ENCODE measurements around the gene TOLLIP.

The TOLLIP gene

GRCh38 chr11:1317993-1318392 is 8.6 kb upstream of the TOLLIP start:
- DNase-seq (ENCODE audit: low read depth): no peak

GRCh38 chr11:1317432-1317831 is 8.0 kb upstream of the TOLLIP start:
- TF ChIP-seq MAX (IDR thresholded peaks at IDR 0.05; ENCODE audit: low read depth, low read length) (no peak), MYC (IDR thresholded peaks at IDR 0.05; ENCODE audit: low read depth, low read length) (no peak), POLR2A (IDR thresholded peaks at IDR 0.05; ENCODE audit: extremely low read depth, insufficient read length) (no peak)
- TF ChIP-seq, protein P1, sequence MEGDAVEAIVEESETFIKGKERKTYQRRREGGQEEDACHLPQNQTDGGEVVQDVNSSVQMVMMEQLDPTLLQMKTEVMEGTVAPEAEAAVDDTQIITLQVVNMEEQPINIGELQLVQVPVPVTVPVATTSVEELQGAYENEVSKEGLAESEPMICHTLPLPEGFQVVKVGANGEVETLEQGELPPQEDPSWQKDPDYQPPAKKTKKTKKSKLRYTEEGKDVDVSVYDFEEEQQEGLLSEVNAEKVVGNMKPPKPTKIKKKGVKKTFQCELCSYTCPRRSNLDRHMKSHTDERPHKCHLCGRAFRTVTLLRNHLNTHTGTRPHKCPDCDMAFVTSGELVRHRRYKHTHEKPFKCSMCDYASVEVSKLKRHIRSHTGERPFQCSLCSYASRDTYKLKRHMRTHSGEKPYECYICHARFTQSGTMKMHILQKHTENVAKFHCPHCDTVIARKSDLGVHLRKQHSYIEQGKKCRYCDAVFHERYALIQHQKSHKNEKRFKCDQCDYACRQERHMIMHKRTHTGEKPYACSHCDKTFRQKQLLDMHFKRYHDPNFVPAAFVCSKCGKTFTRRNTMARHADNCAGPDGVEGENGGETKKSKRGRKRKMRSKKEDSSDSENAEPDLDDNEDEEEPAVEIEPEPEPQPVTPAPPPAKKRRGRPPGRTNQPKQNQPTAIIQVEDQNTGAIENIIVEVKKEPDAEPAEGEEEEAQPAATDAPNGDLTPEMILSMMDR (IDR thresholded peaks at IDR 0.05; ENCODE audit: low read depth, low read length): no peak
- H3K4me3 ChIP-seq (ENCODE audit: low read depth, low read length): no peak overlapping the region
- no peak for DNase-seq (ENCODE audit: low read depth)

More at GRCh38 chr11:1317993-1318392, 8.6 kb upstream of the TOLLIP start:
- H3K4me3 ChIP-seq (ENCODE audit: low read depth, low read length): no peak overlapping the region
- TF ChIP-seq MAX (IDR thresholded peaks at IDR 0.05; ENCODE audit: low read depth, low read length): no peak
- TF ChIP-seq, protein P1 (IDR thresholded peaks at IDR 0.05; ENCODE audit: low read depth, low read length): no peak
- TF ChIP-seq POLR2A (IDR thresholded peaks at IDR 0.05; ENCODE audit: extremely low read depth, insufficient read length): no peak
- no peak for TF ChIP-seq MYC (IDR thresholded peaks at IDR 0.05; ENCODE audit: low read depth, low read length)

DNA sequence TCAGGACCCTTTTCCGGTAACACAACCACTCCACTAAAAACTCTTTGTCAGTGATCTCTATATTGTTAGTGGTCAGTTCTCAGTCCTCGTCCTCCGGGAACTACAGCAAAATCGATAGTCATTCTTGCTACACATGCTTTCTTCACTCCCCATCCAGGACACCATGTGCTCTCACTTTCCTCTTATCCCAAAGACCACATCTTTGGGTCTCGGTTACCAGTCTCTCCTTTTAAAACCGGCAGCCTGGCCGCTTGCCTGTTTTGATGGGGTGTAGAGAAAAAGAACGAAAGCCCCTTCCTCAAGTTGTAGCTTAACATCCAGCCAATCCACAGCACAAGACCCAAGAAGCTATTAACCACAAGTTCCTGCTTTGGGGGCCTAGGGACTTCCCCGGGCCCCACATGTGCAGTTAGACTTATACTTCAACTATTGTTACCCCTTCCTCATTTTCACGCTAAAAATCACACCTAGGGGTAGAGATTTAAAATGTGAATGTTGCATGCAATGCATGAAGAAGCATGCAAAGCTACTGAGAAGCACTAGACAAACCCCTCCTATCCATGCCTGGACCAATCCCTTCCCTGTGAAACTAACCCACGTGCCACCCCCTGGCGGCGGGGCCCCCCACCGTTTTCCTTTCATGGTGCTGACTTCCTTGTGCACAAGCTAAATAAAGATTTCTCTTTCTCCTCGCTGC is 1.5 kb upstream of the TOLLIP start:
- TF ChIP-seq MAX (IDR thresholded peaks at IDR 0.05; ENCODE audit: low read depth, low read length): peak; percentile 96
- TF ChIP-seq POLR2A (IDR thresholded peaks at IDR 0.05; ENCODE audit: extremely low read depth, insufficient read length): peak; percentile 37
- TF ChIP-seq, protein P1 (IDR thresholded peaks at IDR 0.05; ENCODE audit: low read depth, low read length): peak; percentile 21
- peak; percentile 80 for TF ChIP-seq MYC (IDR thresholded peaks at IDR 0.05; ENCODE audit: low read depth, low read length)
- peak overlapping the region; percentile 81 for H3K4me3 ChIP-seq (ENCODE audit: low read depth, low read length)

DNA sequence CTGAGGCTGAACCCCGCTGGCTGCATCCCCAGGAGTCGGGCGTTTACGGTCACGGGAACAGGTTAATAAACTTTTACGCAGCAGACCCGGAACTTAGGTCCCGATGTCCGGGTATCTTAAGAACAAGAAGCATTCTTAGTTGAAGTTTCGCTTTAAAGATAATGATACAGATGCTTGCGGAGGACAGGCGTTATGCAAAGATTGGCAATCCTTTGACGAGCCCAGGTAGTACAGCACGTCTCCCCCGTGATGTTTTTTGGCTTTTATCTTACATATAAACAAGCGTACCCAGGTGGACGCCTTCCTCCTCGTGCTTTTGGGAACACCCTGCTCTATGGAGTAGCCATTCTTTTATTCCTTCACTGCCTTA is 871 bp upstream of the TOLLIP start:
- TF ChIP-seq, protein P1 (IDR thresholded peaks at IDR 0.05; ENCODE audit: low read depth, low read length): no peak
- TF ChIP-seq POLR2A (IDR thresholded peaks at IDR 0.05; ENCODE audit: extremely low read depth, insufficient read length): no peak
- TF ChIP-seq MYC (IDR thresholded peaks at IDR 0.05; ENCODE audit: low read depth, low read length): no peak
- TF ChIP-seq MAX (IDR thresholded peaks at IDR 0.05; ENCODE audit: low read depth, low read length): no peak
- DNase-seq (ENCODE audit: low read depth): peak; percentile 50
- H3K4me3 ChIP-seq (ENCODE audit: low read depth, low read length): peak overlapping the region; percentile 81

More for the DNA sequence above, 1.5 kb upstream of the TOLLIP start:
- DNase-seq (ENCODE audit: low read depth): peak; percentile 91

DNA sequence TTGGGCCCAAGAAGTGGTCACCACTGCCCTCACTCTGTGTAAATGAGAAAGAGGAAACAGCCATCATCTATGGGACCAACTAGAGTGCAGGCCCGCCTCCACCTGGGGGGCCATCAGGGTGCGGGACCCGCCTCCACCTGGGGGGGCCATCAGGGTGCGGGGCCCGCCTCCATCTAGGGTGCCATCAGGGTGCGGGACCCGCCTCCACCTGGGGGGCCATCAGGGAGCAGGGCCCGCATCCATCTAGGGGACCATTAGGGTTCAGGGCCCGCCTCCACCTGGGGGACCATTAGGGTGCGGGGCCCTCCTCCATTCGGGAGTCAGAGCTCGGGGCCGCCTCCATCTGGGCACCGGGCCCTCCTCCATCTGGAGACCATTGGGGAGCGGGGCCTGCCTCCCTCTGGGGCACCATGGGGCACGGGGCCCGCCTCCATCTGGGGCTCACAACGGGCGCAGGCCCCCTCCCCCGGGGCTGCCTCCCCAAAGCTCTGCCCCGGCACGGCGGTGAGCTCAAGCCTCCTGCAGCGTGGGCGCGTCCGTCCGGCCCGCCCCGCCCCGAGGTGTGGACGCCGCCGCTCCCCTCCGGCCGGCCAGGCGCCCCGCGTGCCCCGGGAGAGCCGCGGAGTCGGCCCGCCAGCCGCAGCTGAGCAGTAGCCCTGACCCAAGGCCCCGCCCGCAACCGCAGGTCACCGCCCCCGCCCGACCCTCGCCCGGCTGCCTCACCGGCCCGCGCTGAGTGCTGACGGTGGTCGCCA is 512 bp downstream of the TOLLIP start:
- no peak for DNase-seq (ENCODE audit: low read depth)
- H3K4me3 ChIP-seq (ENCODE audit: low read depth, low read length): peak overlapping the region; percentile 34
- TF ChIP-seq POLR2A (IDR thresholded peaks at IDR 0.05; ENCODE audit: extremely low read depth, insufficient read length) (no peak), MYC (IDR thresholded peaks at IDR 0.05; ENCODE audit: low read depth, low read length) (no peak), MAX (IDR thresholded peaks at IDR 0.05; ENCODE audit: low read depth, low read length) (no peak)
- TF ChIP-seq, protein P1 (IDR thresholded peaks at IDR 0.05; ENCODE audit: low read depth, low read length): no peak
